ENCODE measurements around the gene OR10AD1.

OR10AD1 gene

DNA sequence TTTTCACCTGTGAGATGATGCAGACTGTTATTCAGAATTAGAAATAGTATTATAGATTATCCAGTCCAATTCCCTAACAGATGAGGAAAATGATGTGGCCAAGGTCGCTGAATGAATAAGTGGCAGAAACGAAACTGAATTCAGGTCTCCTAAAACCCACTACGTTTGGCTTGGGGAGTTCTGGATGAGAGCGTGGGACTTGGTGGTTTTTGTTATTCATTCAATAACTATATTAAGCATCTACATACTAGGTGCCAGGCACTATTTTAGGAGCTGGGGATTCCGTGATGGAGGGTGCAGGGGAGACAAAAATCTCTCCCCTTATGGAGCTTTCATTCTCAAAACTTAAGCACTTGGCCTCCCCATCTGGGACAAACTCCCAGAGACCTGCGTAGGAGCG, 20.5 kb downstream of the OR10AD1 start:
- Histone ChIP-seq H3K27ac (ENCODE audit: low read depth, low read length) (no peak overlapping the region), H3K79me2 (ENCODE audit: control insufficient read depth, low read length) (no peaks in the 10 kb centered on the region), H4K20me1 (ENCODE audit: control insufficient read depth, insufficient read depth, low read depth, low read length) (no peaks in the 10 kb centered on the region), H3K4me3 (ENCODE audit: low read length) (peak overlapping the region; percentile 89), H3K4me1 (ENCODE audit: control insufficient read depth, low read length) (peaks cover 25% of the 10 kb centered on the region), H3K9me2 (replicated peaks; ENCODE audit: control insufficient read depth, low read length) (no peaks in the 10 kb centered on the region), H3K9me3 (ENCODE audit: control insufficient read depth, insufficient read depth, low read length) (no peaks in the 10 kb centered on the region), H3K4me2 (ENCODE audit: low read length) (peak overlapping the region; percentile 91), H3K36me3 (ENCODE audit: control insufficient read depth, low read length) (no peaks in the 10 kb centered on the region), H3K27me3 (ENCODE audit: control insufficient read depth, low read length) (peaks cover 58% of the 10 kb centered on the region), H3F3A (ENCODE audit: control insufficient read depth, insufficient read depth) (peaks cover 6% of the 10 kb centered on the region; the same call in 1 of the 2 replicates)
- no peak for TF ChIP-seq EZH2phosphoT487 (IDR thresholded peaks at IDR 0.05; ENCODE audit: borderline replicate concordance, low read length)
- TF ChIP-seq, protein P1, sequence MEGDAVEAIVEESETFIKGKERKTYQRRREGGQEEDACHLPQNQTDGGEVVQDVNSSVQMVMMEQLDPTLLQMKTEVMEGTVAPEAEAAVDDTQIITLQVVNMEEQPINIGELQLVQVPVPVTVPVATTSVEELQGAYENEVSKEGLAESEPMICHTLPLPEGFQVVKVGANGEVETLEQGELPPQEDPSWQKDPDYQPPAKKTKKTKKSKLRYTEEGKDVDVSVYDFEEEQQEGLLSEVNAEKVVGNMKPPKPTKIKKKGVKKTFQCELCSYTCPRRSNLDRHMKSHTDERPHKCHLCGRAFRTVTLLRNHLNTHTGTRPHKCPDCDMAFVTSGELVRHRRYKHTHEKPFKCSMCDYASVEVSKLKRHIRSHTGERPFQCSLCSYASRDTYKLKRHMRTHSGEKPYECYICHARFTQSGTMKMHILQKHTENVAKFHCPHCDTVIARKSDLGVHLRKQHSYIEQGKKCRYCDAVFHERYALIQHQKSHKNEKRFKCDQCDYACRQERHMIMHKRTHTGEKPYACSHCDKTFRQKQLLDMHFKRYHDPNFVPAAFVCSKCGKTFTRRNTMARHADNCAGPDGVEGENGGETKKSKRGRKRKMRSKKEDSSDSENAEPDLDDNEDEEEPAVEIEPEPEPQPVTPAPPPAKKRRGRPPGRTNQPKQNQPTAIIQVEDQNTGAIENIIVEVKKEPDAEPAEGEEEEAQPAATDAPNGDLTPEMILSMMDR (IDR thresholded peaks at IDR 0.05; ENCODE audit: low read depth, low read length, poor library complexity, severe bottlenecking): no peak

DNA sequence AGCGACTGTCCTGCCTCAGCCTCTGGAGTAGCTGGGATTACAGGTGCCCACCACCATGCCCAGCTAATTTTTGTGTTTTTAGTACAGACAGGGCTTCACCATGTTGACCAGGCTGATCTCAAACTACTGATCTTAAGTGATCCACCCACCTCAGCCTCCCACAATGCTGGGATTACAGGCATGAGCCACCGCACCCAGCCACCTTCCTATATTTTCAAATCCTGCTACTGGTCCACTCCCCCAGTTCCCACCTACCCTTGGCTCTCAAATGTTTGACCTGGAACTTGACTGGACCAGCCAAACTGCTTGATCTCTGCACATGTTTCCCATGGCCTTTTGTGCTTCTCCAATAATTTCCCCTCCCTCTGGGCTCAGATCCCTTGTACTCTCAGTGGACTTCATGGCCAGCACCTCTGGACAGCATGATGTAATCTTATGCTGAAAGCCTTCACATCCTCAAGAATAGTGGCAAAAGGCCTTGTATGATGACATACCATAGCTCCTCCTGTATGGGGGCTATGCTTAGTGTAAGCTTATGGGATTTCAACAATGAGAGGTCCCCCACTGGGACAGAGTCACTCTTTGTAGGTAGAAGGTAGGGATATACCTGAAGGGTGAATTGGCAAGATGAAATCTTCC, 22.1 kb downstream of the OR10AD1 start:
- no peaks in the 10 kb centered on the region for H3K9me3 ChIP-seq (ENCODE audit: control insufficient read depth, insufficient read depth, low read length)
- no peaks in the 10 kb centered on the region for H3K9me2 ChIP-seq (replicated peaks; ENCODE audit: control insufficient read depth, low read length)
- H3K4me2 ChIP-seq (ENCODE audit: low read length): no peak overlapping the region
- no peak overlapping the region for H3K4me3 ChIP-seq (ENCODE audit: low read length)
- TF ChIP-seq, protein P1 (IDR thresholded peaks at IDR 0.05; ENCODE audit: low read depth, low read length, poor library complexity, severe bottlenecking): no peak
- no peak for TF ChIP-seq EZH2phosphoT487 (IDR thresholded peaks at IDR 0.05; ENCODE audit: borderline replicate concordance, low read length)
- H4K20me1 ChIP-seq (ENCODE audit: control insufficient read depth, insufficient read depth, low read depth, low read length): no peaks in the 10 kb centered on the region
- no peaks in the 10 kb centered on the region for H3K36me3 ChIP-seq (ENCODE audit: control insufficient read depth, low read length)
- H3K79me2 ChIP-seq (ENCODE audit: control insufficient read depth, low read length): no peaks in the 10 kb centered on the region
- H3F3A ChIP-seq (ENCODE audit: control insufficient read depth, insufficient read depth): peaks cover 6% of the 10 kb centered on the region; the same call in 1 of the 2 replicates
- H3K4me1 ChIP-seq (ENCODE audit: control insufficient read depth, low read length): peaks cover 20% of the 10 kb centered on the region
- H3K27me3 ChIP-seq (ENCODE audit: control insufficient read depth, low read length): peaks cover 70% of the 10 kb centered on the region
- H3K27ac ChIP-seq (ENCODE audit: low read depth, low read length): no peak overlapping the region

DNA sequence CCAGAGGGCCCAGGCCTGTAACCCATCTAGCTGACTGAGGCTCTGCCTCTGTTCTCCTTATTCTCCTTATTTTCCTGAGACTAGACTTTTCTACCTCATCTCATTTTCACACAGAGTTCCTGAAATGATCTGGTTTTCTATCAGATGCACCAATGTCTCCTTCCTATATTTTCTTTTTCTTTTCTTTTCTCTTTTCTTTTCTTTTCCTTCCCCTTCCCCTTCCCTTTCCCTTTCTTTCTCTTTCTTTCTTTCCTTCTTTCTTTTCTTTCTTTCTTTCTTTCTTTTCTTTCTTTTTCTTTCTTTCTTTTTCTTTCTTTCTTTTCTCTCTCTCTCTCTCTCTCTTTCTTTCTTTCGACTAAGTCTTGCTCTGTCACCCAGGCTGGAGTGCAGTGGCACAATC, 22.7 kb downstream of the OR10AD1 start:
- Histone ChIP-seq H3K4me2 (ENCODE audit: low read length) (no peak overlapping the region), H4K20me1 (ENCODE audit: control insufficient read depth, insufficient read depth, low read depth, low read length) (no peaks in the 10 kb centered on the region), H3K79me2 (ENCODE audit: control insufficient read depth, low read length) (no peaks in the 10 kb centered on the region), H3K4me3 (ENCODE audit: low read length) (no peak overlapping the region), H3F3A (ENCODE audit: control insufficient read depth, insufficient read depth) (peaks cover 5% of the 10 kb centered on the region; the same call in 1 of the 2 replicates), H3K4me1 (ENCODE audit: control insufficient read depth, low read length) (peaks cover 15% of the 10 kb centered on the region), H3K27me3 (ENCODE audit: control insufficient read depth, low read length) (peaks cover 67% of the 10 kb centered on the region), H3K9me3 (ENCODE audit: control insufficient read depth, insufficient read depth, low read length) (no peaks in the 10 kb centered on the region), H3K9me2 (replicated peaks; ENCODE audit: control insufficient read depth, low read length) (no peaks in the 10 kb centered on the region), H3K27ac (ENCODE audit: low read depth, low read length) (no peak overlapping the region), H3K36me3 (ENCODE audit: control insufficient read depth, low read length) (no peaks in the 10 kb centered on the region)
- no peak for TF ChIP-seq EZH2phosphoT487 (IDR thresholded peaks at IDR 0.05; ENCODE audit: borderline replicate concordance, low read length)
- TF ChIP-seq, protein P1 (IDR thresholded peaks at IDR 0.05; ENCODE audit: low read depth, low read length, poor library complexity, severe bottlenecking): no peak
